Testis (tissue), 3 donors: Measurements from ENCODE around the gene ANKRD17. TPM values are rescaled to one million over a fixed set of nuclear protein-coding genes. Genes with fewer than 3 reads are reported as not detected.

ENCODE experiments used
- DNase-seq: peaks from one replicate; pipeline ENCODE4 v3.0.0-alpha.2; 2019
- H3K27ac ChIP-seq, 2 donors: fragments of 200-600 bp; sonication (generic); one replicate each; pipeline ENCODE4 v1.5.1; 2019
- H3K27me3 ChIP-seq: fragments of 200-600 bp; sonication (generic); one replicate; pipeline ENCODE4 v1.5.1; 2019
- H3K36me3 ChIP-seq: fragments of 200-600 bp; sonication (generic); one replicate; pipeline ENCODE4 v1.5.1; 2017; ENCODE audit warnings: low read depth; ENCODE audit errors: missing control alignments
- H3K4me1 ChIP-seq: fragments of 200-600 bp; sonication (generic); one replicate; pipeline ENCODE4 v1.5.1; 2019
- H3K4me3 ChIP-seq, 2 donors: fragments of 200-600 bp; sonication (generic); one replicate each; pipeline ENCODE4 v1.5.1; 2017 to 2019
- H3K9me3 ChIP-seq: fragments of 200-600 bp; sonication (generic); one replicate; pipeline ENCODE4 v1.5.1; 2017
- CTCF ChIP-seq, 3 experiments: fragments of 450-650 bp in 2 of 3; fragments of 200-600 bp in 1 of 3; sonication (generic) in 1 of 3; IDR thresholded peaks; one replicate each; pipeline ENCODE4 v1.5.1; 2016 to 2019; ENCODE audit warnings: antibody characterized with exemption in 3 of 3, mild to moderate bottlenecking in 2 of 3, moderate library complexity in 1 of 3
- POLR2A ChIP-seq: fragments of 450-650 bp; IDR thresholded peaks from one replicate; pipeline ENCODE4 v1.6.1; 2017; ENCODE audit warnings: antibody characterized with exemption, mild to moderate bottlenecking, moderate library complexity
- WGBS, 2 donors: methylation state at CpG; one replicate each; pipeline ENCODE4 v1.1.5; 2018; 5-methylcytosine and 5-hydroxymethylcytosine counted together
- intact Hi-C: fragments of 100-400 bp; cut with DNase I; formaldehyde crosslinking; loops from one replicate; pipeline ENCODE4 v1.15.1; 2023; ENCODE audit warnings: low total_unique reads
- polyA plus RNA-seq: library from polyadenylated mRNA; stranded (reverse); fragments of 350-450 nt; fragmentation: Illumina TruSeq; extraction: RNeasy Lipid Tissue Mini Kit (QIAGEN cat#74804); gene quantifications from one replicate; pipeline ENCODE4 v1.2.3, GENCODE V29; 2014; ENCODE audit warnings: low read depth, low replicate concordance; ENCODE audit not compliant: insufficient read depth
- total RNA-seq, 2 donors: library from RNA; depleted of rRNA; stranded (reverse); fragments of >200 nt; gene quantifications; one replicate each; pipeline ENCODE4 v1.2.3, GENCODE V29; 2016

Gene ANKRD17
- total and polyA plus RNA-seq, 3 donors from 2014 or later, result 26.9 to 78.3 (median 68.9) TPM

DNA sequence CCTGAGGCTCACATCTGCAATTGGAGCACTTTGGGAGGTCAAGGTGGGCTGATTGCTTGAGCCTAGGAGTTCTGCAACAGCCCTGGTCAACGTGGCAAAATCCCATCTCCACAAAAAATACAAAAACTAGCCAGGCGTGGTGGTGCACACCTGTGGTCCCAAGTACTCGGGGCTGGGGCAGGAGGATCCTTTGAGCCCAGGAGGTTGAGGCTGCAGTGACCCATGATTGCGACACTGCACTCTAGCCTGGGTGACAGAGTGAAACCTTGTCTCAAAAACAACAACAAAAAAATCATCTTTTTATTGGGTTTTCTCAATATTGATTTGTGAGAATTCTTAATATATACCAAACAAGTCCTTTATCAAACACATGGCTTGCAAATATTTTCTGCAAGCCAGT is 64.9 kb downstream of the ANKRD17 start:
- no peak for DNase-seq
- Histone ChIP-seq H3K4me1 (no peaks in the 10 kb centered on the region), H3K27ac (no peak overlapping the region), H3K9me3 (no peaks in the 10 kb centered on the region), H3K36me3 (no peaks in the 10 kb centered on the region), H3K27me3 (no peaks in the 10 kb centered on the region), H3K4me3 (no peak overlapping the region)
- intact Hi-C loops, result no loop called here
- WGBS, 2 donors, result 88 to 92% methylated on average over 4 of the region's 4 CpGs
- no peak for TF ChIP-seq CTCF (IDR thresholded peaks at IDR 0.05)
- no peak for TF ChIP-seq POLR2A

DNA sequence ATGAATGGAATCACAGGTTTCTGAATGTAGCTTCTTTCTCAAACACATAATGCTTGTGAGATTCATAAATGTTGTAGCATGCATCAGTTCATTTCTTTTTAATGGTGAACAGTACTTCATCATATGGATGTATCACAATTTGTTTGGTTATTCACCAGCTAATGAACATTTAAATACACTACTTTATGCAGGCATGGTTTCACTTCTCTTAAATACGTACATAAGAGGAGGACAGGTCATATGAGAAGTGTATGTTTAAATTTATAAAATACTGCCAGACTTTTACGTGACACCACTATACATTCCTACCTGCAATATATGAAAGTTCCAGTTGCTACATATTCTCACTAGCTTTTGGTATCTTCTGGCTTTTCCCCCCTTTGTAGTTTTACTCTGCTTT is 65.4 kb downstream of the ANKRD17 start:
- H3K36me3 ChIP-seq, result no peaks in the 10 kb centered on the region
- H3K9me3 ChIP-seq, result no peaks in the 10 kb centered on the region
- H3K27ac ChIP-seq, result no peak overlapping the region
- H3K4me3 ChIP-seq, result no peak overlapping the region
- no peak for DNase-seq
- intact Hi-C loops, result no loop called here
- H3K4me1 ChIP-seq, result no peaks in the 10 kb centered on the region
- no peaks in the 10 kb centered on the region for H3K27me3 ChIP-seq
- TF ChIP-seq POLR2A (no peak), CTCF (IDR thresholded peaks at IDR 0.05) (no peak)
- WGBS, 2 donors, result 82 to 96% methylated on average over 2 of the region's 2 CpGs

- Histone ChIP-seq H3K27ac (no peak overlapping the region), H3K4me1 (no peaks in the 10 kb centered on the region), H3K36me3 (no peaks in the 10 kb centered on the region), H3K27me3 (no peaks in the 10 kb centered on the region), H3K9me3 (no peaks in the 10 kb centered on the region), H3K4me3 (no peak overlapping the region)
- intact Hi-C loops, result no loop called here
- no peak for TF ChIP-seq CTCF (IDR thresholded peaks at IDR 0.05)
- TF ChIP-seq POLR2A, result no peak
- WGBS, 2 donors, result 87 to 95% methylated on average over 9 of the region's 9 CpGs
- no peak for DNase-seq
Measured at GRCh38 chr4:73189274-73189810, 69.3 kb downstream of the ANKRD17 start.

DNA sequence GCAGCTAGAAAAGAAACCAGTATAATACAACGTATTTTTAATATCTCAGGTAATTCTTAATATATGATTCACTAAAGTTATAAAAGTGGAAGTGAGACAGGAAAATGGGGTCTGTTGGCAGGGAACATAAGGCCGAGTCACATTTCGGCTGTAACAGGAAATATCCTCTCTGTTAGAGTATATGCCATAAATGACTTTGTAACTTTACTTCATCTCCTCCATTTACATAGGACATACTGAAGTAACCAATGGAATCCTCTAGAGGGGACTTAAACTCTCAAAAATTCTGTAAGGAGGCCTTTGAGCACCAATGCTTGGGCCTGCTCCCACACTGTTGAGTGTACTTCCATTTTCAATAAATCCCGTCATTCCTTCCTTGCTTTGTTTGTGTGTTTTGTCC is 71.3 kb downstream of the ANKRD17 start:
- no peak for DNase-seq
- WGBS, 2 donors, result 83 to 88% methylated on average over 4 of the region's 4 CpGs
- no peak overlapping the region for H3K27ac ChIP-seq

More for the DNA sequence above, 71.3 kb downstream of the ANKRD17 start:
- Histone ChIP-seq H3K36me3 (no peaks in the 10 kb centered on the region), H3K27me3 (no peaks in the 10 kb centered on the region), H3K9me3 (no peaks in the 10 kb centered on the region), H3K4me1 (no peaks in the 10 kb centered on the region), H3K4me3 (no peak overlapping the region)
- no peak for TF ChIP-seq POLR2A
- TF ChIP-seq CTCF (IDR thresholded peaks at IDR 0.05), result no peak
- intact Hi-C loops, result no loop called here
